ENCODE data around the gene CRIP2.

DNA sequence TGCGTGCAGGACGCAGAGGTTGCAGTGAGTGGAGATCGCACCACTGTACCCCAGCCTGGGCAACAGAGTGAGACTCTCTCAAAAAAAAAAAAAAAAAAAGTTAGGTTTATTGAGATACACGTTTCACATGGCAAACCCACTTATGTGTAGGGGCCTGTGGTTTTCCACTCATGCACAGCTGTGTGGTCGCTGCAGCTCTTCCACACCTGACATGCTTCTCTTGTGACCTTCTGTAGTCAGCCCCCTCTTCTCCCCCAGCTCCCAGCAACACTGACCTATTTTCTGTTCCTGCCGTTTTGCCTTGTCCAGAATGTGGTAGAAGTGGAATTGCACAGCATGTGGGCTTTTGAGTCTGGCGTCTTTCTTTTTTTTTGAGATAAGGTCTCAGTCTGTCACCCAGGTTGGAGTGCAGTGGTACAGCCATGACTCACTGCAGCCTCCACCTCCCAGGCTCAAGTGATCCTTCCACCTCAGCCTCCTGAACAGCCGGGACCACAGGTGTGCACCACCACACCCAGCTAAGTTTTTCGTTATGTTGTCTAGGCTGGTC lies 46.6 kb upstream of the CRIP2 start:
- TF ChIP-seq, protein P1, sequence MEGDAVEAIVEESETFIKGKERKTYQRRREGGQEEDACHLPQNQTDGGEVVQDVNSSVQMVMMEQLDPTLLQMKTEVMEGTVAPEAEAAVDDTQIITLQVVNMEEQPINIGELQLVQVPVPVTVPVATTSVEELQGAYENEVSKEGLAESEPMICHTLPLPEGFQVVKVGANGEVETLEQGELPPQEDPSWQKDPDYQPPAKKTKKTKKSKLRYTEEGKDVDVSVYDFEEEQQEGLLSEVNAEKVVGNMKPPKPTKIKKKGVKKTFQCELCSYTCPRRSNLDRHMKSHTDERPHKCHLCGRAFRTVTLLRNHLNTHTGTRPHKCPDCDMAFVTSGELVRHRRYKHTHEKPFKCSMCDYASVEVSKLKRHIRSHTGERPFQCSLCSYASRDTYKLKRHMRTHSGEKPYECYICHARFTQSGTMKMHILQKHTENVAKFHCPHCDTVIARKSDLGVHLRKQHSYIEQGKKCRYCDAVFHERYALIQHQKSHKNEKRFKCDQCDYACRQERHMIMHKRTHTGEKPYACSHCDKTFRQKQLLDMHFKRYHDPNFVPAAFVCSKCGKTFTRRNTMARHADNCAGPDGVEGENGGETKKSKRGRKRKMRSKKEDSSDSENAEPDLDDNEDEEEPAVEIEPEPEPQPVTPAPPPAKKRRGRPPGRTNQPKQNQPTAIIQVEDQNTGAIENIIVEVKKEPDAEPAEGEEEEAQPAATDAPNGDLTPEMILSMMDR (optimal IDR thresholded peaks at IDR 0.05 in 1 of 3, IDR thresholded peaks at IDR 0.05 in 1 of 3, conservative IDR thresholded peaks at IDR 0.05 in 1 of 3; ENCODE audit: extremely low read depth in 1 of 3, insufficient read depth in 2 of 3, low read length in 3 of 3) = no peak
- TF ChIP-seq EZH2 (IDR thresholded peaks at IDR 0.05; ENCODE audit: low read length) = no peak

Measured in keratinocyte (primary cell).